ENCODE results near the gene SMG6.

SMG6 gene

GRCh38 chr17:2025622-2026309, 277.8 kb downstream of the SMG6 start:
- no peak overlapping the region for H2AK5ac ChIP-seq (ENCODE audit: low read length)
- no peak overlapping the region for H2BK15ac ChIP-seq (replicated peaks; ENCODE audit: low read depth)
- WGBS (ENCODE audit: extremely low coverage, insufficient coverage, low lambda C conversion rate) = no CpG with 5 or more reads among the region's 55 CpGs
- peak overlapping the region; percentile 16 for H3K4me2 ChIP-seq (ENCODE audit: low read length)
- H3K4ac ChIP-seq (ENCODE audit: low read depth, low read length) = no peak overlapping the region
- H3K79me1 ChIP-seq (ENCODE audit: low read length) = no peaks in the 10 kb centered on the region
- H3K27ac ChIP-seq (ENCODE audit: low read depth, low read length) = no peak overlapping the region
- H4K5ac ChIP-seq (ENCODE audit: low read length) = no peak overlapping the region
- no peaks in the 10 kb centered on the region for H3K36me3 ChIP-seq (ENCODE audit: control insufficient read depth, insufficient read depth, low read length)
- no peak overlapping the region for H3K4me3 ChIP-seq (ENCODE audit: low read length)
- H3K56ac ChIP-seq (ENCODE audit: low read length) = peak overlapping the region; percentile 9
- H4K8ac ChIP-seq (ENCODE audit: low read depth, low read length) = no peak overlapping the region
- H3K27me3 ChIP-seq (ENCODE audit: insufficient read depth, low read length, poor library complexity) = peaks cover 18% of the 10 kb centered on the region
- no peaks in the 10 kb centered on the region for H3K4me1 ChIP-seq (ENCODE audit: control insufficient read depth, low read depth, low read length)
- no peak overlapping the region for H2BK120ac ChIP-seq (ENCODE audit: low read depth, low read length)
- no peaks in the 10 kb centered on the region for H3K79me2 ChIP-seq (ENCODE audit: control insufficient read depth, insufficient read depth, low read length)
- peak; percentile 70 for DNase-seq
- no peak overlapping the region for H3K18ac ChIP-seq (ENCODE audit: low read length)
- H3K9ac ChIP-seq (ENCODE audit: low read length) = no peak overlapping the region
- no peak overlapping the region for H2BK5ac ChIP-seq (ENCODE audit: low read length)
- no peak overlapping the region for H3K23ac ChIP-seq (ENCODE audit: low read length)

GRCh38 chr17:2025220-2025621, 278.4 kb downstream of the SMG6 start, which contains the start of gene RTN4RL1:
TSS of gene RTN4RL1 (minus strand) at chr17:2025334. CDS start at chr17:2024865, 469 bp downstream.
- Histone ChIP-seq H2BK120ac (ENCODE audit: low read depth, low read length) (no peak within 1 kb of the TSS), H3K4me3 (ENCODE audit: low read length) (peak within 1 kb of the TSS; percentile 11), H3K4me1 (ENCODE audit: control insufficient read depth, low read depth, low read length) (no peaks in the 10 kb centered on the region), H3K4me2 (ENCODE audit: low read length) (peak within 1 kb of the TSS; percentile 61), H2BK15ac (replicated peaks; ENCODE audit: low read depth) (no peak within 1 kb of the TSS), H2BK5ac (ENCODE audit: low read length) (no peak within 1 kb of the TSS), H3K36me3 (ENCODE audit: control insufficient read depth, insufficient read depth, low read length) (no peaks in the 10 kb centered on the region), H4K8ac (ENCODE audit: low read depth, low read length) (no peak within 1 kb of the TSS), H3K79me1 (ENCODE audit: low read length) (no peaks in the 10 kb centered on the region), H3K4ac (ENCODE audit: low read depth, low read length) (no peak within 1 kb of the TSS), H3K56ac (ENCODE audit: low read length) (peak within 1 kb of the TSS; percentile 67), H3K18ac (ENCODE audit: low read length) (peak within 1 kb of the TSS; percentile 65), H3K27me3 (ENCODE audit: insufficient read depth, low read length, poor library complexity) (peaks cover 18% of the 10 kb centered on the region), H4K5ac (ENCODE audit: low read length) (no peak within 1 kb of the TSS), H3K27ac (ENCODE audit: low read depth, low read length) (no peak within 1 kb of the TSS), H3K23ac (ENCODE audit: low read length) (no peak within 1 kb of the TSS), H3K79me2 (ENCODE audit: control insufficient read depth, insufficient read depth, low read length) (no peaks in the 10 kb centered on the region), H3K9ac (ENCODE audit: low read length) (peak within 1 kb of the TSS; percentile 52), H2AK5ac (ENCODE audit: low read length) (no peak within 1 kb of the TSS)
- peak; percentile 78 for DNase-seq
- no CpG with 5 or more reads among the region's 47 CpGs for WGBS (ENCODE audit: extremely low coverage, insufficient coverage, low lambda C conversion rate)

- Histone ChIP-seq H3K36me3 (ENCODE audit: control insufficient read depth, insufficient read depth, low read length) (no peaks in the 10 kb centered on the region), H3K56ac (ENCODE audit: low read length) (peak overlapping the region; percentile 67), H3K18ac (ENCODE audit: low read length) (peak overlapping the region; percentile 65), H2BK5ac (ENCODE audit: low read length) (no peak overlapping the region), H3K27ac (ENCODE audit: low read depth, low read length) (no peak overlapping the region), H3K23ac (ENCODE audit: low read length) (no peak overlapping the region), H3K79me2 (ENCODE audit: control insufficient read depth, insufficient read depth, low read length) (no peaks in the 10 kb centered on the region), H2BK15ac (replicated peaks; ENCODE audit: low read depth) (no peak overlapping the region), H4K5ac (ENCODE audit: low read length) (no peak overlapping the region), H3K79me1 (ENCODE audit: low read length) (no peaks in the 10 kb centered on the region), H3K4me2 (ENCODE audit: low read length) (peak overlapping the region; percentile 61), H3K9ac (ENCODE audit: low read length) (peak overlapping the region; percentile 52), H2BK120ac (ENCODE audit: low read depth, low read length) (no peak overlapping the region), H4K8ac (ENCODE audit: low read depth, low read length) (no peak overlapping the region), H3K4ac (ENCODE audit: low read depth, low read length) (no peak overlapping the region), H3K27me3 (ENCODE audit: insufficient read depth, low read length, poor library complexity) (peaks cover 18% of the 10 kb centered on the region), H3K4me1 (ENCODE audit: control insufficient read depth, low read depth, low read length) (no peaks in the 10 kb centered on the region), H3K4me3 (ENCODE audit: low read length) (peak overlapping the region; percentile 11), H2AK5ac (ENCODE audit: low read length) (no peak overlapping the region)
- DNase-seq = peak; percentile 52
- whole genome bisulfite sequencing (ENCODE audit: extremely low coverage, insufficient coverage, low lambda C conversion rate) = no CpG with 5 or more reads among the region's 73 CpGs
Measured at GRCh38 chr17:2024572-2025219, 278.9 kb downstream of the SMG6 start.

GRCh38 chr17:2023692-2024571, 279.7 kb downstream of the SMG6 start:
- no peak overlapping the region for H3K23ac ChIP-seq (ENCODE audit: low read length)
- no peaks in the 10 kb centered on the region for H3K79me1 ChIP-seq (ENCODE audit: low read length)
- H3K18ac ChIP-seq (ENCODE audit: low read length) = no peak overlapping the region
- no peaks in the 10 kb centered on the region for H3K36me3 ChIP-seq (ENCODE audit: control insufficient read depth, insufficient read depth, low read length)
- no peaks in the 10 kb centered on the region for H3K79me2 ChIP-seq (ENCODE audit: control insufficient read depth, insufficient read depth, low read length)
- peaks cover 18% of the 10 kb centered on the region for H3K27me3 ChIP-seq (ENCODE audit: insufficient read depth, low read length, poor library complexity)
- H2BK120ac ChIP-seq (ENCODE audit: low read depth, low read length) = no peak overlapping the region
- no peak overlapping the region for H3K4ac ChIP-seq (ENCODE audit: low read depth, low read length)
- H3K9ac ChIP-seq (ENCODE audit: low read length) = peak overlapping the region; percentile 52
- H3K4me2 ChIP-seq (ENCODE audit: low read length) = peak overlapping the region; percentile 61
- peak overlapping the region; percentile 67 for H3K56ac ChIP-seq (ENCODE audit: low read length)
- H3K27ac ChIP-seq (ENCODE audit: low read depth, low read length) = no peak overlapping the region
- no peak overlapping the region for H2BK5ac ChIP-seq (ENCODE audit: low read length)
- no peak overlapping the region for H2AK5ac ChIP-seq (ENCODE audit: low read length)
- no peak overlapping the region for H2BK15ac ChIP-seq (replicated peaks; ENCODE audit: low read depth)
- H4K5ac ChIP-seq (ENCODE audit: low read length) = no peak overlapping the region
- peak; percentile 97 for DNase-seq
- no peaks in the 10 kb centered on the region for H3K4me1 ChIP-seq (ENCODE audit: control insufficient read depth, low read depth, low read length)
- no peak overlapping the region for H4K8ac ChIP-seq (ENCODE audit: low read depth, low read length)
- H3K4me3 ChIP-seq (ENCODE audit: low read length) = peak overlapping the region; percentile 11
- WGBS (ENCODE audit: extremely low coverage, insufficient coverage, low lambda C conversion rate) = no CpG with 5 or more reads among the region's 85 CpGs

- Histone ChIP-seq H2BK15ac (replicated peaks; ENCODE audit: low read depth) (no peak overlapping the region), H2BK5ac (ENCODE audit: low read length) (no peak overlapping the region), H3K4me2 (ENCODE audit: low read length) (no peak overlapping the region), H3K36me3 (ENCODE audit: control insufficient read depth, insufficient read depth, low read length) (no peaks in the 10 kb centered on the region), H3K27ac (ENCODE audit: low read depth, low read length) (no peak overlapping the region), H3K4me1 (ENCODE audit: control insufficient read depth, low read depth, low read length) (no peaks in the 10 kb centered on the region), H3K18ac (ENCODE audit: low read length) (no peak overlapping the region), H2BK120ac (ENCODE audit: low read depth, low read length) (no peak overlapping the region), H3K56ac (ENCODE audit: low read length) (no peak overlapping the region), H3K79me1 (ENCODE audit: low read length) (no peaks in the 10 kb centered on the region), H4K8ac (ENCODE audit: low read depth, low read length) (no peak overlapping the region), H3K79me2 (ENCODE audit: control insufficient read depth, insufficient read depth, low read length) (no peaks in the 10 kb centered on the region), H3K4me3 (ENCODE audit: low read length) (no peak overlapping the region), H4K5ac (ENCODE audit: low read length) (no peak overlapping the region), H3K27me3 (ENCODE audit: insufficient read depth, low read length, poor library complexity) (peaks cover 17% of the 10 kb centered on the region), H3K9ac (ENCODE audit: low read length) (no peak overlapping the region), H3K4ac (ENCODE audit: low read depth, low read length) (no peak overlapping the region), H3K23ac (ENCODE audit: low read length) (no peak overlapping the region), H2AK5ac (ENCODE audit: low read length) (no peak overlapping the region)
- no CpG with 5 or more reads among the region's 16 CpGs for WGBS (ENCODE audit: extremely low coverage, insufficient coverage, low lambda C conversion rate)
- DNase-seq = no peak
Measured at GRCh38 chr17:2023256-2023655, 280.3 kb downstream of the SMG6 start.

Data from mesendoderm (in vitro differentiated cells).